NCI-H146 treated with DMSO at 0.1 percent for 48 hours (cell line): ENCODE results near the gene SORCS1.

Source experiments
- DNase-seq: peaks from one replicate; lab custom pipeline; 2025; ENCODE audit not compliant: unreplicated experiment; lab: John Stamatoyannopoulos, UW

Gene SORCS1

GRCh38 chr10:106696239-106696638 is 468.3 kb downstream of the SORCS1 start:
- no peak for DNase-seq

DNA sequence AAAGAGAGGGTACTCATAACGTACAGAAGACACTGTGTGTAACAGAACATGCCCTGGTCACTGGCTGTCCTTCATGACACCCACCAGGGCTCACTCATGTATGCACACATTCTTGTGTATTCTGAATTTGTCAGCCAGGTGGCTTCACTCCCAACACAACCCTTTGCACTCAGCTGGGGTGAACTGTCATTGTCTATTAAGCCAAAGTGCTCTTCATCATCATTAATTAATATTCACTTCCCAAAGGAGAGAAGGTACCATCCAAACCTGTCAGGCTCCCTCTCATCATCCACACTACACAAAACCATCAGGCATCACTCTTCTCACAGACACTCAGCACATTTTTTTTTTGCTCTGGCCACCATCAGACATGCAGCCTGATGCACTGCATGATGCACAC is 469.8 kb downstream of the SORCS1 start:
- DNase-seq: no peak

GRCh38 chr10:106682175-106682574 is 482.3 kb downstream of the SORCS1 start:
- DNase-seq: no peak

DNA sequence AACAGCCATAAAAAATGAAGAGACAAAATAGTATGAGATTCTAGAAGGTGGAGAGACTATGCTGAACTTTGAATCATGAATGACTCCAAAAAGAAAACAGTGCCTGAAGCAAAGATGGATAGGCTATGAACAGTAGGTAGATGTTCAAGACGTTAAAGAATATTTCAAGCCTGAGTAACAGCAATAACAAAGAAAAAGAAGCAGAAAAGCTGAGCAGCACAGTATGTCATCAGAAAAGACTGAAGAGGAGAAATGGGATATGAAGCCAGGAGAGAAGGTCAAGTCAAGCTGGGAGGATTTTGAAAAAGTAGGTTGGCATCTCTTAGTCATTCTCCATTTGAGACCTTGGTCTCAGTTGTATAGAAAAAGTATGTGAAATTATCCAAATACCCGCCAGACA is 484.4 kb downstream of the SORCS1 start:
- DNase-seq: no peak

DNA sequence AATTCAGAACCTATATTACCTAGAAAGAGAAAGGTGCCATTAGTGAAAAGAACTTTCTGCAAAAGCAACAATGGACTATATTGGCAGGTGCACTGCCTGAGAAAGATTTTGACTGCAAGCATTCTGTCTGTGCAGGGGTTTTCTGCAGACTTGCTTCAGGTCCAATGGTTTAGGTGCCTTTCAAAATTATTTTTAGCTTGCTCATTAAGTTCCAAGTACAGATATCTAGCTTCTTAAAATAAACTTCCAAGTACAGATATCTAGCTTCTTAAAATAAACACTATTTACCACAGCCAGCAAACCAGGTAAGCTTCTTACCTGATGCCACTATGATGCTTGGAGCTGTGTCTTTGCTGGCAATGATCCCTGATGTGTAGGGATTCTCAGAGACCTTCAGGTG is 485.2 kb downstream of the SORCS1 start:
- DNase-seq: no peak

DNA sequence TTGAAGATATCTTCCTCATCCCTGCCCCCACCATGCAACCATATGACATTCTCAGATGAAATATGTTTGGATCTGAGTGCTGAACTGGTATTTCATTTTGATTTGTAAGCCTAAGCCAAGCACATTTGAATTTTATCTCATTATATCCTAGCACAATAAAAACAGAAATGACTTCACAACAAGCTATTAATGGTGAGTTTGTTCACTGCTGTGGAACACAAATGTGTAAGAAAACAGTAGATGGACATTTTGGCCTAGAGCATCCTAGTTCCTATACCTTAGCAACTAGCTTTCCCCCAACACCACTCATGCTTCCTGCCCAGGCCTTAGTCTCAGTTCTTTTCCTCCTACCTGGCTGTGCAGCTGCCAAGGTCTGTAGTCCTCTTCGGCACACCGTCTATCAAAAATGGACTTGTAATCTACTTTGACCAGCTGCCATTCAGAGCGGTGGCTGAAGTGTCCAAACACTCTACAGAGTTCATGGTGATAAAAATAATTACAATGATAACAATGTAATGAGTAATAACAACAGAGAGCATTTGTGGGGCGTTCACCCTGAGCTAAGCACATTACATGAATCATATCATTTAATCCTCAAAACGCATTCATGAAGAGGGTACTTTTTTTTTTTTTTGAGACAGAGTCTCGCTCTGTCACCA is 491.9 kb downstream of the SORCS1 start:
- no peak for DNase-seq

DNA sequence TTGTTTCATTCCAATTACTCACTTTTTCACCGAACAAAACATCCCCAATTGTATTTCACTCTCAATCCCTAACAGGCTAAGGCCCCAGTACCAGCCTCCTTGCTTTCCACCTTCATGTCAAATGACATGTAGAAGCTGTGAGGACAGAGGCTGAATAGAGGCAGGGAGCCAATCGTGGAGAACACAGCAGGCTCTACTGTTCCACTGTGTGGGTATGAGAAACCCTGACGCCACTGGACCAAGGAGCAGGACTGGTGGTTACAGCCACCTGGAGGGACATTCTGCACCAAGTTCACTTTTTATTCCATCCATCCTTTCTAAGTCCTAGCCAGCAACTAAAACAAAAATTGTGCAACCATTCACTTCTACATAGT is 502.8 kb downstream of the SORCS1 start:
- DNase-seq: no peak

GRCh38 chr10:106661133-106661766 is 503.3 kb downstream of the SORCS1 start:
- DNase-seq: no peak

DNA sequence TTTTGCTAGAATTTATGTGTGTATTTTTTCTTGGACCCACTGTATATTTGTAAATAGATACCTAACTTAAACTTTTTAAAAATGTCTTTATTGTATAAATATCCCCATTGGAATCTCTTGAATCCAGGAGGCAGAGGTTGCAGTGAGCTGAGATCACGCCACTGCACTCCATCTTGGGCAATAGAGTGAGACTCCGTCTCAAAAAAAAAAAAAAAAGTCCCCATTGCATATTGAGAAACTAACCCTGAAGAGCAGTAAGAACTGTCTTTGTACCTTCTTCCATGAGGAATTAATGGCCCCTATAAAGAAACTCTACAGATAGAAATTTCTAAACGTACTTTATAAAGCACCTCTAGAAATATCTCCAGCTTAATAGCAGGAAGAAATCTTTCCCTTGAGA is 504.0 kb downstream of the SORCS1 start:
- DNase-seq: no peak

DNA sequence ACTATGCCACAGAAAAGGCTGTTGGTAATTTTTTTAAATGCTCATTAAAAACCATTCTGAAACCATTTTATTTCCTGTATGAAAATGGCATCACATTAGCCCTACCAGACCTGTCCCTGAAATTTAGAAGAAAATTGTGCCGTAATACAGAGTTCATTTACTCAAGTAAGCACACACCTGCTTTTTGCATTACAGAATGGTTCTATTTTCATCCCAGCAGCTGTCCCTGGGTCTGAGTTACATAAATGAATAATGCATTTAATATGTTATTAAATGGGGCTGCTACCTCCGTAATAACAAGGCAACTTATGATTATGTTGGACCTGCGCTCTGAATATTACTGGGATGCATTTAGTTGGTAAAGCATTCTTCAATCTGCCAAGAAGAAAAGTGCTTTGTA is 508.9 kb downstream of the SORCS1 start:
- no peak for DNase-seq

DNA sequence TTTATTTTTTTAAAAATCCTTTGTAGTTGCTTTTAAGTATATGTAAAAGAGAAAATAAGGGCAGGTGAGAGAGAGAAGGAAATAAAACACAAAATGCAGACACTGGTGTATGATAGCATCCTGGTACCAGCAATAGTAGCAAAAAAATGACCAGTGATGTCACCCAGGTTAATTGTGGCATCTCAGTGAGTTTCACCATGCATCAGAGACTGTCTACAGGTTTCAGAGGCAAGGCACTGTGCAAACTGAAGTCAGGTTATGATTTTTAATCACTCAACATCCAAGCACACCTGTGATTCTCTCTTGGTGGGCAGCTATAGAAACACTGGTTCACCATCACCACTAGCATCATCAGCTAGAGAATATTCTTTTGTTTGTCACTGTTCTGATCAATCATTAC is 509.3 kb downstream of the SORCS1 start:
- no peak for DNase-seq

GRCh38 chr10:106652279-106652678 is 512.2 kb downstream of the SORCS1 start:
- DNase-seq: no peak

GRCh38 chr10:106648534-106649481 is 515.7 kb downstream of the SORCS1 start:
- no peak for DNase-seq

DNA sequence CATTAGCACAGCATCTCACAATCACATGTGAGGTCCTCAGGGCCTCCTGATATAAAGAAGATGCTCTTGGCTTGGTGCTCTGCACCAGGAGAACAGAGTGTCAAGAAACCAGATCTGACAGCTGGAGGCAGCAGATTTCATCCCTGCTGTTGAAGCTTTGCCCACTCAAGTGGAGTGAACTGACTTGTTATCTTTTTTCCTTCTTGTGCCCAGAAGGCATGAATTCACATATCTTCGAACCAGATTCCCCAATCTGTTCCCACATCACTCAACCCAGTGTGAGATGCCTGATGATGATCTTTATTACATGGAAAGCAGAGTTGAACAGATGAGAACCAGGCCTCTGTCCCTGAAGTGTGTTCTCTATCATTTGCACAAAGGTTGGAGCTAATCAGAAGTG is 521.0 kb downstream of the SORCS1 start:
- DNase-seq: no peak

- no peak for DNase-seq
These were observed 526.6 kb downstream of the SORCS1 start for GRCh38 chr10:106637873-106638272.

DNA sequence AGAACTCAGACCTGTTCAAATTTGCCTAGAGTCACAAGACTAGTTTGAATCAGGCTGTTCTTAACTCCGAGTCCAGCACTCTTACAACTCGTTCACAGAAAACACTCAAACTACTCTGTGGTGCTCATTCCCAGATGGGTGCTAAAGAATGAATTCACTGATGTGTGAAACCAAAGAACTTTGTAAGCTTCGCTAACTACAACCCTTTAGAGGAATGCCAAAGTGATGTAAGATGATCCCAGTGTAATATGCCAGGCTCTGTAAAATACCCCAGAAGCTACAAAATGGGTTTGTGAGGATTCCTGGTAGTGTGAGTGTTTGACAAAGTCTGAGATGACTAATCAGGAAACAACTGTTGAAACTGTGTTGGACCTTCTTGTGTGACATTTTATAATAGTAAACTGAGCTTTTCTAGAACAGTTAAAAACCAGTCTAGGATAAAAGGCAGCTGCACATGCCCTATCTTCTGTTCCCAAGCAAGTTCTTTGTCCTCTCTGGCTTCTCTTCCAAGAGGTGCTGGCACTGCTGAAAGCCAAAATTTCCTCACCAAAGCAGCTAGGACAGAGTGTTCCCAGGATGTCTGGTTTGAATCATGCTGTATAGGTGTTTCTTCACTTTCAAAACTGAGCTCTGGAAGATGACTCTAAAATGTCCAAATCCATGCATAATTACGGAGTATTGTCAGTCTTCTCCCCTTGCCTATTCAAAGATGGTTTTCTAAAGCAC is 527.6 kb downstream of the SORCS1 start:
- no peak for DNase-seq

DNA sequence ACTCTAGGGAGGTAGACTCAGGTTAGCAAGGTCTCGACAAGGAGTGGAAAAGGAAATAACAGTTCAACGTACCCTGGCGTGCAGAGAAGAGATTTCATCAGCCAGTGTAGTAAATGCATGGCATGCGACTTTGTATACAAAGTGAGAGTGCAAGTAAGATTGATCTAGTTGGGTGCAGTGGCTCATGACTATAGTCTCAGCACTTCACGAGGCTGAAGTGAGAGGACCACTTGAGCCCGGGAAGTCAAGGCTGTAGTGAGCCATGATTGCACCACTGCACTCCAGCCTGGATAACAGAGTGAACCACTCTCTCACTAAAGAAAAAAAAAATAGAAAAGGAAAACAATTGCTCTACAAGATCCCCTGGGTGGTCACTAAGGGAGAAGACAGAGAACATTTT is 528.6 kb downstream of the SORCS1 start:
- no peak for DNase-seq

- DNase-seq: no peak
These were observed 533.3 kb downstream of the SORCS1 start for GRCh38 chr10:106631016-106631702.

- DNase-seq: no peak
These were observed 538.1 kb downstream of the SORCS1 start for GRCh38 chr10:106626371-106626770.

DNA sequence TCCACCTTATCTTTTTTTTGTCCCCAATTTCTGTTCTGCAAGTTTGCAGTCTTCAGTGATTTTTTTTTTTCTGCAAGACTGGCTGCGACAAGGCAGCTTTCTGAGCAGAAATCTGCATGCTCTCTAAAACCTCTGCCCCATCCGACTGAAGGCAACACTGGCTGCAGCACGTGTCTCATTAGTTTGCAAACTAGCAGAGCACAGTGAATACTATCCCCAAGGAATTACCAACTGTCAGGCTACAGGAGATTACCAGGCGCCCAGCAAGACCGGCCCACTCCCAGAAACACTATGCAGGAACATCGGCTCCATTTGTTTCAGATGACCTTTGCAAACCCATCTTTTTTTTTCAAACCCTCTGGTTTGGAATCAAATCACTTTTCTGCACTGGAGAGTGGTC is 538.8 kb downstream of the SORCS1 start:
- DNase-seq: no peak

DNA sequence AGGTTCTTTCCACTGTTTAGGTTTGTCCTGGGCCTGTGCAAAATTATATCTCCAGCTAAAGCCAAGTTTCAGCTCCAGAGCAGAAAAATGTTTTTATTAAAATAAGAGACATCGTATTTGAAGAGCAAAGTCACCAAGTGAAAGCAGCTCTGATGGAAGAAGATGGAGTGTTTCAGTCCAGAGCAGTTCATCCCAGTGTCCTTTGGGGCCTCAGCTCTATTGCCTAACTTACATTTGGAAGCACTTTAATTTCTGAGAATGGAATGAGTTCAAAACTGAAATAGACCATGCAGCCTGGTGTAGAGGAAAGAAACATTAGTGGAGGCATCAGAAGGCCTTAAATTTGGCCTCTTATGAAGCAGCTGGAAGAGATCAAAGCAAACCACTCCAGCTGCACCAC is 545.2 kb downstream of the SORCS1 start:
- no peak for DNase-seq
